Thoracic aorta (tissue), 2 donors: ENCODE results near the gene DENND2A. TPM values are rescaled to one million over a fixed set of nuclear protein-coding genes. Genes with fewer than 3 reads are reported as not detected.

ENCODE experiments used
- ATAC-seq: fragments of 150-250 bp; one replicate; pipeline ENCODE4 v1.8.0; 2017; ENCODE audit warnings: low read depth; ENCODE audit not compliant: insufficient number of reproducible peaks, low FRiP score
- DNase-seq: peaks from one replicate; pipeline ENCODE4 v3.0.0-alpha.2; 2020; ENCODE audit warnings: low spot score
- H3K27ac ChIP-seq, 2 donors: fragments of 200-600 bp; sonication (generic); 1 replicate in 1 of 2; 2 replicates in 1 of 2; pipeline ENCODE4 v1.5.1; 2016; ENCODE audit warnings: mild to moderate bottlenecking in 2 of 2, moderate library complexity in 2 of 2
- H3K27me3 ChIP-seq: fragments of 200-600 bp; sonication (generic); replicated peaks from 2 replicates; pipeline ENCODE4 v1.6.0; 2016; ENCODE audit warnings: mild to moderate bottlenecking; ENCODE audit not compliant: insufficient read depth
- H3K36me3 ChIP-seq: fragments of 200-600 bp; sonication (generic); one replicate; pipeline ENCODE4 v1.5.1; 2016
- H3K4me1 ChIP-seq, 2 donors: fragments of 200-600 bp; sonication (generic); 1 replicate in 1 of 2; 2 replicates in 1 of 2; pipeline versions ENCODE4 v1.5.1 to v1.6.0; 2016; ENCODE audit warnings: low read depth in 2 of 2, mild to moderate bottlenecking in 1 of 2; ENCODE audit not compliant: control insufficient read depth in 1 of 2
- H3K4me3 ChIP-seq: fragments of 200-600 bp; sonication (generic); 2 replicates; pipeline ENCODE4 v1.5.1; 2016; ENCODE audit warnings: mild to moderate bottlenecking
- H3K9me3 ChIP-seq: fragments of 200-600 bp; sonication (generic); 2 replicates; pipeline ENCODE4 v1.5.1; 2016
- total RNA-seq, 2 donors: library from RNA; depleted of rRNA; stranded (reverse); fragments of >200 nt; gene quantifications; one replicate each; pipeline versions ENCODE4 v1.1.0 to v1.2.3, GENCODE V29; 2016
- TF ChIP-seq, protein P1 (sequence below): fragments of 200-600 bp; sonication (generic); IDR thresholded peaks from one replicate; pipeline ENCODE4 v1.5.1; 2019; ENCODE audit warnings: antibody characterized with exemption

Gene DENND2A
- total RNA-seq, 2 donors from 2014 or later: 4.9 to 5.1 TPM

- Histone ChIP-seq H3K27me3 (no peaks in the 10 kb centered on the region), H3K36me3 (no peaks in the 10 kb centered on the region), H3K9me3 (no peaks in the 10 kb centered on the region), H3K4me1 (peaks cover 0 to 2% of the 10 kb centered on the region in 2 donors), H3K4me3 (no peak overlapping the region), H3K27ac (no peak overlapping the region)
- no peak for DNase-seq
- no peak for ATAC-seq
- TF ChIP-seq, protein P1, sequence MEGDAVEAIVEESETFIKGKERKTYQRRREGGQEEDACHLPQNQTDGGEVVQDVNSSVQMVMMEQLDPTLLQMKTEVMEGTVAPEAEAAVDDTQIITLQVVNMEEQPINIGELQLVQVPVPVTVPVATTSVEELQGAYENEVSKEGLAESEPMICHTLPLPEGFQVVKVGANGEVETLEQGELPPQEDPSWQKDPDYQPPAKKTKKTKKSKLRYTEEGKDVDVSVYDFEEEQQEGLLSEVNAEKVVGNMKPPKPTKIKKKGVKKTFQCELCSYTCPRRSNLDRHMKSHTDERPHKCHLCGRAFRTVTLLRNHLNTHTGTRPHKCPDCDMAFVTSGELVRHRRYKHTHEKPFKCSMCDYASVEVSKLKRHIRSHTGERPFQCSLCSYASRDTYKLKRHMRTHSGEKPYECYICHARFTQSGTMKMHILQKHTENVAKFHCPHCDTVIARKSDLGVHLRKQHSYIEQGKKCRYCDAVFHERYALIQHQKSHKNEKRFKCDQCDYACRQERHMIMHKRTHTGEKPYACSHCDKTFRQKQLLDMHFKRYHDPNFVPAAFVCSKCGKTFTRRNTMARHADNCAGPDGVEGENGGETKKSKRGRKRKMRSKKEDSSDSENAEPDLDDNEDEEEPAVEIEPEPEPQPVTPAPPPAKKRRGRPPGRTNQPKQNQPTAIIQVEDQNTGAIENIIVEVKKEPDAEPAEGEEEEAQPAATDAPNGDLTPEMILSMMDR: no peak
Observed at GRCh38 chr7:140521421-140521820, 119.2 kb downstream of the DENND2A start.

DNA sequence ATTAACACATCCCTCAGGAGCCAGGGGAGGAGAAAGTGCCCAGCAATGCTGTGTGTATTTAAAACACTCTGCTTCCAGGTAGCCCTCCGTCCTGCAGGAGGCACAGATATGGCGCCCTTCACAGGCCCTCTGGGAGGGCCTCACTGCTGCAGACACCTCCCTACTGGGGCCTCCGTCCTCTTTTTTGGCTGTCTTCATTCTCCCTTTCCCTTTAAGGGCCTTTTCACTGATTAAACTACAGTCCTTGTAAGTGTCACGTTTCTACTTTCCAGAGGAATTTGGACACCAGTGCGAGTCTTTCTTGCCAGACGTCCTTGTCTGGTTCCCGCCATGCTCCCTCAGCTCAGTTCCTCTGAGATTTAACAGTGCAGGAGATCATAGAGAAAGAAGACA, 121.6 kb downstream of the DENND2A start:
- TF ChIP-seq, protein P1: no peak
- Histone ChIP-seq H3K27me3 (no peaks in the 10 kb centered on the region), H3K4me3 (no peak overlapping the region), H3K9me3 (no peaks in the 10 kb centered on the region), H3K27ac (no peak overlapping the region), H3K36me3 (no peaks in the 10 kb centered on the region), H3K4me1 (peaks cover 0 to 2% of the 10 kb centered on the region in 2 donors)
- DNase-seq: no peak
- no peak for ATAC-seq

DNA sequence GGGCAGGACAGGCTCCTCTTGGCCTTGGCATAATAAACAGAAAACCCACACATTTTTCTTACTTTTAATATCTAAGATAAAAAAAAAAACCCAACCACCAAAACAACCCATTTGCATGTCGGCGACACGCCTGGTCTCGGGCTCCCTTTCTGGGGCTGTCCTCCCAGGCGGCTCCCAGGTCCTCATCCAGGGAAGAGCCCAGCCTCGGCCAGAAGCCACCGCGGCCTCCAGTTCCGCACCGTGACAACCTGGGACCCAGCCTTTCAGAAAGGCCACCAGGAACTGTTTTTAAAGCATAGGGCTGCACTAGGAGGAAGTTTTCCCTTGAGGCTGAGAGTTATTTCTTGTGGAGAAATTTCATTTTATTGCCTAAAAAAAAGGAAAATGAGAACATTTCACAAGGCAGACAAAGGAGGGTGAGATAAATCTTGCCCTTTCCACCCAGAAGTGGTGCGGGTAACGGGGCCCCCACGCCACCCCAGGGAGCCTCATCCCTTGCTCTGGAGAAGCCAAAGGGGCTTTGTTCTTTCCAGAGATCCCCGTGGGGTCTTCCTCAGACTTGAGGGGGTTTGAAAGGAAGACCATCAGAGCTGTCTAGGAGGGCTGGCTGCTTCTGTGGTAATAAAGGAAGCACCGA, 122.1 kb downstream of the DENND2A start:
- TF ChIP-seq, protein P1: no peak
- Histone ChIP-seq H3K9me3 (no peaks in the 10 kb centered on the region), H3K27ac (no peak overlapping the region), H3K4me1 (peaks cover 0 to 2% of the 10 kb centered on the region in 2 donors), H3K27me3 (no peaks in the 10 kb centered on the region), H3K36me3 (no peaks in the 10 kb centered on the region), H3K4me3 (peak overlapping the region; percentile 43)
- no peak for ATAC-seq
- DNase-seq: no peak

- TF ChIP-seq, protein P1: peak; percentile 77
- Histone ChIP-seq H3K4me1 (peaks cover 0 to 2% of the 10 kb centered on the region in 2 donors), H3K9me3 (no peaks in the 10 kb centered on the region), H3K36me3 (no peaks in the 10 kb centered on the region), H3K4me3 (peak overlapping the region; percentile 43), H3K27me3 (no peaks in the 10 kb centered on the region), H3K27ac (no peak overlapping the region)
- ATAC-seq (peak; percentile 32), DNase-seq (peak; percentile 35)
Observed at GRCh38 chr7:140517546-140518369, 122.9 kb downstream of the DENND2A start.

DNA sequence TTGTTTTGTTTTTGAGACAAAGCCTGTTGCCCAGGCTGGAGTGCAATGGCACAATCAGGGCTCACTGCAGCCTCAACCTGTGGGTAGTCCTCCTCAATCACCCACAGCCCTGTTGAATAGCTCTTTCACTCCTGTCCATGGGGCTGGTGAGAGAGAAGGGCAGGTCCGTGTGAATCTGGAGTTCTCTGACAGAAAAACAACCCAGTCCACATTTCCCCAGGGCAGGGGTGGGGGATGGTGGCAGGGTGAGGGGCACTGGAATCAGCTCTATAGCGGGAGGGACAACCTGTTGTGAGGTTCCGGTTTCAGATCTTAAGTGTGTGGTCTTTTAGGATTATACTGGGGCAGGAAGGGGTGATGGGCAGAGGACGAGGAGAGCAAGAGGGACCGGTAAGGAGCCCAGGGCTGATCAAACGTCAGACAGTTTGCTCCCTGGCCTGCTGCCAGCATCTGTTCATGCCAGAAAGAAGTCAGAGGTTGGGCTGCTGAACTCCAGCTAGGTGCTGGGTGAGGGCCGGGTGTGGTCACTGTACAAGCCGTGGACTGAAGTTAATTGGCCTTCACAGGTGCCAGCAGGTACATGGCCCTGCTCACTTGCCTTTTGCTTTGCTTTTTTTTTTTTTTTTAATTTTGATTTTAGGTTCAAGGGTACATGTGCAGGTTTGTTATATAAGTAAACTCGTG, 128.2 kb downstream of the DENND2A start:
- H3K27ac ChIP-seq: no peak overlapping the region
- H3K9me3 ChIP-seq: no peaks in the 10 kb centered on the region
- H3K4me3 ChIP-seq: no peak overlapping the region
- DNase-seq: no peak
- ATAC-seq: no peak
- H3K4me1 ChIP-seq: peaks cover 0 to 5% of the 10 kb centered on the region in 2 donors
- H3K27me3 ChIP-seq: no peaks in the 10 kb centered on the region
- TF ChIP-seq, protein P1: no peak
- H3K36me3 ChIP-seq: no peaks in the 10 kb centered on the region
